GM11168 (cell line): ENCODE measurements around the gene EGFL8.
"Not testable (repeated sequence)": the region's sequence is repeated elsewhere in the genome, so short reads cannot be mapped to it uniquely, and the experiment has no call there.

Experiments
- in situ Hi-C: fragments of 300-500 bp; cut with MboI; formaldehyde crosslinking; loops from one replicate; pipeline ENCODE4 v1.12.0; 2022; ENCODE audit warnings: low sequenced_read_pairs; ENCODE audit not compliant: unreplicated experiment

EGFL8 gene

GRCh38 chr6:32181148-32181702 lies 16.8 kb downstream of the EGFL8 start:
- in situ Hi-C loops, result no loop called here

GRCh38 chr6:32181915-32182529 lies 17.6 kb downstream of the EGFL8 start:
- in situ Hi-C loops, result no loop called here

- in situ Hi-C loops, result no loop called here
Measured at GRCh38 chr6:32182555-32182981, 18.2 kb downstream of the EGFL8 start.

GRCh38 chr6:32183030-32183429 lies 18.6 kb downstream of the EGFL8 start:
- in situ Hi-C loops, result no loop called here

GRCh38 chr6:32183483-32184083 lies 19.2 kb downstream of the EGFL8 start:
- in situ Hi-C loops, result no loop called here

- in situ Hi-C loops, result no loop called here
Measured at GRCh38 chr6:32184084-32184640, 19.8 kb downstream of the EGFL8 start, which contains the start of gene AGER. Gene AGER, minus strand, starts transcription at chr6:32184253. Its CDS starts 31 bp downstream, at chr6:32184222.

GRCh38 chr6:32185681-32186131 lies 21.3 kb downstream of the EGFL8 start:
- in situ Hi-C loops, result not testable (repeated sequence)

- in situ Hi-C loops, result not testable (repeated sequence)
Measured at GRCh38 chr6:32186151-32186840, 21.9 kb downstream of the EGFL8 start.

GRCh38 chr6:32187009-32187709 lies 22.8 kb downstream of the EGFL8 start:
- in situ Hi-C loops, result no loop called here

GRCh38 chr6:32187725-32188380 lies 23.5 kb downstream of the EGFL8 start:
- in situ Hi-C loops, result not testable (repeated sequence)

- in situ Hi-C loops, result no loop called here
Measured at GRCh38 chr6:32188381-32189068, 24.1 kb downstream of the EGFL8 start.

GRCh38 chr6:32189069-32189741 lies 24.8 kb downstream of the EGFL8 start:
- in situ Hi-C loops, result no loop called here

- in situ Hi-C loops, result no loop called here
Measured at GRCh38 chr6:32189742-32190053, 25.3 kb downstream of the EGFL8 start.

- in situ Hi-C loops, result no loop called here
Measured at GRCh38 chr6:32190054-32190851, 25.9 kb downstream of the EGFL8 start, which contains the start of gene PBX2. Gene PBX2, minus strand, starts transcription at chr6:32190202. Its CDS starts 287 bp downstream, at chr6:32189915.

GRCh38 chr6:32190911-32191677 lies 26.7 kb downstream of the EGFL8 start:
- in situ Hi-C loops, result no loop called here

- in situ Hi-C loops, result no loop called here
Measured at GRCh38 chr6:32191696-32192607, 27.6 kb downstream of the EGFL8 start.
